SK-N-MC (cell line): ENCODE results near the gene GLS.
A peak's percentile ranks its signal among the peaks of the same experiment; 100 is the strongest.

Source experiments
- DNase-seq: peaks from one replicate; pipeline ENCODE4 v3.0.0-alpha.2; 2011; ENCODE audit warnings: low read depth, low spot score
- H3K27ac ChIP-seq: fragments of 200-600 bp; sonication (generic); 2 replicates; pipeline ENCODE4 v1.5.1; 2016; ENCODE audit warnings: mixed run types
- H3K36me3 ChIP-seq: fragments of 200-600 bp; sonication (generic); 2 replicates; pipeline ENCODE4 v1.6.1; 2017; ENCODE audit warnings: antibody characterized with exemption, low read length, mixed read lengths; ENCODE audit not compliant: insufficient read depth
- H3K4me3 ChIP-seq: fragments of 200-600 bp; sonication (generic); 2 replicates; pipeline ENCODE4 v1.5.1; 2016
- H3K9ac ChIP-seq: fragments of 200-600 bp; sonication (generic); 2 replicates; pipeline ENCODE4 v1.8.0; 2017; ENCODE audit warnings: mixed run types, mixed read lengths; ENCODE audit not compliant: insufficient read length
- H3K9me3 ChIP-seq: fragments of 200-600 bp; sonication (generic); 2 replicates; pipeline ENCODE4 v1.6.1; 2017; ENCODE audit warnings: low read depth, mild to moderate bottlenecking, antibody characterized with exemption, low read length, moderate library complexity, mixed read lengths
- EZH2 ChIP-seq: fragments of 200-600 bp; sonication (generic); IDR thresholded peaks from one replicate; pipeline ENCODE4 v1.6.1; 2017; ENCODE audit warnings: antibody characterized with exemption
- FOXP2 ChIP-seq: optimal IDR thresholded peaks from 2 replicates; pipeline ENCODE3; 2011; ENCODE audit warnings: mild to moderate bottlenecking, moderate library complexity; ENCODE audit not compliant: insufficient read depth; ENCODE audit errors: extremely low read length, control extremely low read depth
- POLR2AphosphoS5 ChIP-seq: IDR thresholded peaks from 2 replicates; pipeline ENCODE4 v1.6.1; 2012; ENCODE audit warnings: mild to moderate bottlenecking, low read depth, low read length, borderline replicate concordance

The GLS gene

GRCh38 chr2:190909680-190910079, 29.1 kb downstream of the GLS start:
- TF ChIP-seq EZH2 (no peak), POLR2AphosphoS5 (no peak), FOXP2 (no peak)
- Histone ChIP-seq H3K9me3 (no peaks in the 10 kb centered on the region), H3K4me3 (no peak overlapping the region), H3K27ac (peak overlapping the region; percentile 63), H3K36me3 (peaks cover 49% of the 10 kb centered on the region), H3K9ac (no peak overlapping the region)
- DNase-seq, result no peak

GRCh38 chr2:190910341-190911136, 29.9 kb downstream of the GLS start:
- no peak for DNase-seq
- Histone ChIP-seq H3K27ac (peak overlapping the region; percentile 74), H3K36me3 (peaks cover 44% of the 10 kb centered on the region)

GRCh38 chr2:190911813-190912212, 31.2 kb downstream of the GLS start:
- TF ChIP-seq FOXP2 (no peak), POLR2AphosphoS5 (no peak), EZH2 (no peak)
- Histone ChIP-seq H3K27ac (peak overlapping the region; percentile 74), H3K9me3 (no peaks in the 10 kb centered on the region), H3K4me3 (no peak overlapping the region), H3K9ac (no peak overlapping the region), H3K36me3 (peaks cover 50% of the 10 kb centered on the region)
- DNase-seq, result no peak

More at GRCh38 chr2:190910341-190911136, 29.9 kb downstream of the GLS start:
- no peaks in the 10 kb centered on the region for H3K9me3 ChIP-seq
- TF ChIP-seq EZH2 (no peak), FOXP2 (no peak), POLR2AphosphoS5 (no peak)
- peak overlapping the region; percentile 32; the same call in 1 of the 2 replicates for H3K4me3 ChIP-seq
- no peak overlapping the region for H3K9ac ChIP-seq

GRCh38 chr2:190912726-190913125, 32.1 kb downstream of the GLS start:
- Histone ChIP-seq H3K9ac (no peak overlapping the region), H3K36me3 (peaks cover 54% of the 10 kb centered on the region), H3K27ac (no peak overlapping the region), H3K9me3 (no peaks in the 10 kb centered on the region), H3K4me3 (no peak overlapping the region)
- TF ChIP-seq POLR2AphosphoS5 (no peak), FOXP2 (no peak), EZH2 (no peak)
- no peak for DNase-seq

GRCh38 chr2:190913725-190914124, 33.1 kb downstream of the GLS start:
- Histone ChIP-seq H3K36me3 (peaks cover 63% of the 10 kb centered on the region), H3K4me3 (no peak overlapping the region), H3K27ac (no peak overlapping the region), H3K9ac (no peak overlapping the region), H3K9me3 (no peaks in the 10 kb centered on the region)
- TF ChIP-seq POLR2AphosphoS5 (no peak), EZH2 (no peak), FOXP2 (no peak)
- no peak for DNase-seq

- no peak for DNase-seq
- H3K4me3 ChIP-seq, result no peak overlapping the region
- no peak for TF ChIP-seq POLR2AphosphoS5
- TF ChIP-seq FOXP2, result no peak
- TF ChIP-seq EZH2, result no peak
- no peak overlapping the region for H3K27ac ChIP-seq
- H3K36me3 ChIP-seq, result peaks cover 74% of the 10 kb centered on the region
- no peaks in the 10 kb centered on the region for H3K9me3 ChIP-seq
- no peak overlapping the region for H3K9ac ChIP-seq
Measured at GRCh38 chr2:190916829-190917228, 36.2 kb downstream of the GLS start.

GRCh38 chr2:190920085-190920484, 39.5 kb downstream of the GLS start:
- Histone ChIP-seq H3K36me3 (peaks cover 79% of the 10 kb centered on the region), H3K9me3 (no peaks in the 10 kb centered on the region; the same call in 1 of the 2 replicates), H3K4me3 (no peak overlapping the region), H3K27ac (no peak overlapping the region), H3K9ac (no peak overlapping the region)
- no peak for DNase-seq
- no peak for TF ChIP-seq POLR2AphosphoS5
- no peak for TF ChIP-seq FOXP2
- TF ChIP-seq EZH2, result no peak

- TF ChIP-seq FOXP2 (no peak), EZH2 (no peak), POLR2AphosphoS5 (no peak)
- H3K4me3 ChIP-seq, result no peak overlapping the region
- H3K27ac ChIP-seq, result no peak overlapping the region
- peaks cover 76% of the 10 kb centered on the region for H3K36me3 ChIP-seq
- DNase-seq, result no peak
- no peaks in the 10 kb centered on the region; the same call in 1 of the 2 replicates for H3K9me3 ChIP-seq
- no peak overlapping the region for H3K9ac ChIP-seq
Measured at GRCh38 chr2:190922376-190922775, 41.8 kb downstream of the GLS start.
